ENCODE measurements around the gene EML4.

Gene EML4

DNA sequence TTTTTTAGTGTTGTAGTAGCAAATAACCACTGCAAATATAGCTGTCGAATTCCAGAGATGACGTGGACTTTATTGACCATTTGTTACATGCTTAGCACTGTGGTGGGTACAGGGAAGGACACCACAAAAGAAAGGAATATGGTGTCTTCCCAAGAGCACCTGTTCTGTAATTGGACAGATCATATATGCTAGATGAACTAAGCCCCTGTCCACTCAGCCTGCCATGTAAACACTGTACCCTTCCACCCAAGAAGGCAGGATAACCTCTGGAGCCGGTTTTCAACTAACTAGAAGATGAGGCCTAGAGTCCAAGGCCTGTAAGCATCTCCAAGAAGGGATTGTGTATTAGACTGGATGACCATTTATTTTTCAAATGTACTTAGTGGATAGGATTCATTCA lies 147.8 kb downstream of the EML4 start:
- Histone ChIP-seq H3K9me3 (no peaks in the 10 kb centered on the region), H3K4me3 (ENCODE audit: low read depth in 1 of 2, low read length in 1 of 2) (no peak overlapping the region), H3K27me3 (no peaks in the 10 kb centered on the region), H3K4me1 (ENCODE audit: control insufficient read depth in 1 of 2, insufficient read depth in 1 of 2, low read depth in 1 of 2, low read length in 1 of 2) (peaks cover 42 to 43% of the 10 kb centered on the region in 2 experiments), H3K27ac (peak overlapping the region; percentile 72), H3K36me3 (peaks cover 49% of the 10 kb centered on the region)
- TF ChIP-seq, protein P1, sequence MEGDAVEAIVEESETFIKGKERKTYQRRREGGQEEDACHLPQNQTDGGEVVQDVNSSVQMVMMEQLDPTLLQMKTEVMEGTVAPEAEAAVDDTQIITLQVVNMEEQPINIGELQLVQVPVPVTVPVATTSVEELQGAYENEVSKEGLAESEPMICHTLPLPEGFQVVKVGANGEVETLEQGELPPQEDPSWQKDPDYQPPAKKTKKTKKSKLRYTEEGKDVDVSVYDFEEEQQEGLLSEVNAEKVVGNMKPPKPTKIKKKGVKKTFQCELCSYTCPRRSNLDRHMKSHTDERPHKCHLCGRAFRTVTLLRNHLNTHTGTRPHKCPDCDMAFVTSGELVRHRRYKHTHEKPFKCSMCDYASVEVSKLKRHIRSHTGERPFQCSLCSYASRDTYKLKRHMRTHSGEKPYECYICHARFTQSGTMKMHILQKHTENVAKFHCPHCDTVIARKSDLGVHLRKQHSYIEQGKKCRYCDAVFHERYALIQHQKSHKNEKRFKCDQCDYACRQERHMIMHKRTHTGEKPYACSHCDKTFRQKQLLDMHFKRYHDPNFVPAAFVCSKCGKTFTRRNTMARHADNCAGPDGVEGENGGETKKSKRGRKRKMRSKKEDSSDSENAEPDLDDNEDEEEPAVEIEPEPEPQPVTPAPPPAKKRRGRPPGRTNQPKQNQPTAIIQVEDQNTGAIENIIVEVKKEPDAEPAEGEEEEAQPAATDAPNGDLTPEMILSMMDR (IDR thresholded peaks at IDR 0.05), result no peak

DNA sequence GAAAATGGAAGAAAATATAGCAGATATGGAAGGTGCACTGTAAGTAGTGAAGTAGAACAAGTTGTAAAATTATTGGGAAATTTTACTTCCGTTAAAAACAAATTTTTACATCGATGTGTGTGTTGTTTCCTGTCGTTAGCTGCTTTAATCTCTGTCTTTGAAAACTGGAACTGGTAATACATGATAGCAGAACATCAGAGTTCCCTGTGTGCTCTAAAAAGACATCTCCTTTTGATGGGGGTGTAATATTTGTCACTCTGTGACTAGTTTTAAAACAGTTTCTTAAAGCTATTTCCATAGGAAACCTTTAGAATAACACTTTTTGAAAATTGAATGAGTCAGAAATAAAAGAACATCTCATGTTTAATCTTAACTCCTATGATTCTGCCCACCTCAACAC lies 148.3 kb downstream of the EML4 start:
- TF ChIP-seq, protein P1 (IDR thresholded peaks at IDR 0.05), result no peak
- Histone ChIP-seq H3K27ac (peak overlapping the region; percentile 72), H3K4me1 (ENCODE audit: control insufficient read depth in 1 of 2, insufficient read depth in 1 of 2, low read depth in 1 of 2, low read length in 1 of 2) (peaks cover 42 to 43% of the 10 kb centered on the region in 2 experiments), H3K27me3 (no peaks in the 10 kb centered on the region), H3K9me3 (no peaks in the 10 kb centered on the region), H3K36me3 (peaks cover 54% of the 10 kb centered on the region), H3K4me3 (ENCODE audit: low read depth in 1 of 2, low read length in 1 of 2) (no peak overlapping the region)

DNA sequence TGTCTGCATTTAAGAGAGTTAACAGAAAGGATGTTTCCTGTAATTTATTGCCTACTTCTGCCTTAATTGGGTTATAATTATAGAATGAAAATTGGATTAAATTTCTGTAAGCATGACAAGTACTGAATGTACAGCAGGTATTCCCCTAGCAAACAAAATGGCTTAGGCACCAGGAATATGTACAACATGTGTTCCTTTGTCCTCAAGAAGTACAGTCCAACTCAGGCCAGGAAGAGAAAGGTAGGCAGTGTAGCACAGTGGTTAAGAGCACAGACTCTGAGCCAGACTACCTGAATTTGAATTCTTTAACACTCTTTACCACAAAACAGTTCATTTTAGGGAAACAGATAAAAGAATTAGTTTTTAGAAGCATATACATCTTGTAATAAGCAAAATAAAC lies 148.8 kb downstream of the EML4 start:
- Histone ChIP-seq H3K9me3 (no peaks in the 10 kb centered on the region), H3K27ac (peak overlapping the region; percentile 72), H3K4me1 (ENCODE audit: control insufficient read depth in 1 of 2, insufficient read depth in 1 of 2, low read depth in 1 of 2, low read length in 1 of 2) (peaks cover 42 to 43% of the 10 kb centered on the region in 2 experiments), H3K4me3 (ENCODE audit: low read depth in 1 of 2, low read length in 1 of 2) (no peak overlapping the region), H3K27me3 (no peaks in the 10 kb centered on the region), H3K36me3 (peaks cover 58% of the 10 kb centered on the region)
- TF ChIP-seq, protein P1 (IDR thresholded peaks at IDR 0.05), result no peak

DNA sequence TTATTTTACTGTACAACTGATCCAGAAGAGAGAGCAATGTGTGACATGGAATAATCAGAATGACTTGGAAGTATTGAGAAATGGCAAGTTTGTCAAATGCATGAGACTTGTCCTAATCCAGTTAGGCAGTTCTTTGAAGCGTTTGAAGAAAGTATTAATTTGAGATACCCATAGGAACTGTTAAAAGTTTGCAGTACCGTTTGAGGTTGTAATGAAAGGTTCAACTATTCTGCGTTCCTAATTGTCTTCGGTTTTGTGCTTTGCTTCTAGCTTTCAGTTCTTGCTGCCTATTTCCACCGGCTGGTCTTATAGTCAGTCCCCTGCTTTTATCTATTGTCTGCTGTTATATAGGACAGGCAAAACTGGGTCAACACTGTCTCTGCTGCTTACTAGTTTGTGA lies 150.1 kb downstream of the EML4 start:
- no peaks in the 10 kb centered on the region for H3K9me3 ChIP-seq
- H3K27me3 ChIP-seq, result no peaks in the 10 kb centered on the region
- H3K4me3 ChIP-seq (ENCODE audit: low read depth in 1 of 2, low read length in 1 of 2), result no peak overlapping the region
- H3K36me3 ChIP-seq, result peaks cover 63% of the 10 kb centered on the region
- no peak overlapping the region for H3K27ac ChIP-seq
- TF ChIP-seq, protein P1 (IDR thresholded peaks at IDR 0.05), result no peak
- H3K4me1 ChIP-seq (ENCODE audit: control insufficient read depth in 1 of 2, insufficient read depth in 1 of 2, low read depth in 1 of 2, low read length in 1 of 2), result peaks cover 41 to 42% of the 10 kb centered on the region in 2 experiments

DNA sequence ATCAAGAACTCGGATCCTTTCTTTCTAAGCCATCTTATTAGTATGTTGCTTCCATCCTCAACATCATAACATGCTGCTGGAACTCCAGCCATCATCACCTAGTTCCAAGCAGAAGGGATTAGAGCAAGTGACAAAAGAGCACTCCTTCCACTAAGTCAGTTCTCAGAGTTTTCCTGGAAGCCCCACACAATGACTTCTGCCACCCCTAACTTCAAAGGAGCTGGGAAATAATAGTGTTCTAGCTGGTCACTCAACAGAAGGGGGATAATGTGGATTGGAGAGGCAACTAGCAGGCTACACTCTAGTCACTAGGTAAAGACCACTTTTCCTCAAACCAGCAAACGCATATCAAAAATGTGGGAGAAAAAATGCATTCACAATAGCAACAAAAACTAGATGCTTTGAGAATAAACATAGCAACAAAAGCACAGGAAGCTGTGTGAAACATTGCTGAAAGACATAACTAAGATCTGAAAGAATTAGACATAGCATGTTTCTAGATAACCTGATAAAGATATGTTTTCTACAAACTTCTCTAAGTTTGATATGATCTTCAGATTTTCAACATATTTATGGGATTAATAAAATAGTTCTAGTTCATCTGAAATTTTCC lies 152.4 kb downstream of the EML4 start:
- H3K9me3 ChIP-seq, result no peaks in the 10 kb centered on the region
- H3K4me1 ChIP-seq (ENCODE audit: control insufficient read depth in 1 of 2, insufficient read depth in 1 of 2, low read depth in 1 of 2, low read length in 1 of 2), result peaks cover 29 to 30% of the 10 kb centered on the region in 2 experiments
- H3K27me3 ChIP-seq, result no peaks in the 10 kb centered on the region
- H3K36me3 ChIP-seq, result peaks cover 72% of the 10 kb centered on the region
- TF ChIP-seq, protein P1 (IDR thresholded peaks at IDR 0.05), result no peak
- H3K27ac ChIP-seq, result peak overlapping the region; percentile 2
- H3K4me3 ChIP-seq (ENCODE audit: low read depth in 1 of 2, low read length in 1 of 2), result no peak overlapping the region

Data from neutrophil (primary cell).